IMR-90 (cell line): ENCODE data around the gene NAMPT.

Source experiments
- BHLHE40 ChIP-seq: fragments of 150-350 bp; IDR thresholded peaks from 2 replicates; pipeline ENCODE4 v1.6.1; 2016; ENCODE audit warnings: mild to moderate bottlenecking, low read depth, low read length
- CEBPB ChIP-seq: IDR thresholded peaks from 2 replicates; pipeline ENCODE4 v1.6.1; 2012; ENCODE audit warnings: low read depth, low read length, improper control_type of control experiment
- CHD1 ChIP-seq: IDR thresholded peaks from 2 replicates; pipeline ENCODE4 v1.6.1; 2012; ENCODE audit warnings: low read depth, low read length, improper control_type of control experiment
- CTCF ChIP-seq: conservative IDR thresholded peaks from 2 replicates; pipeline ENCODE4 v1.5.1; 2012; ENCODE audit warnings: mild to moderate bottlenecking, low read depth, low read length, improper control_type of control experiment
- ELK1 ChIP-seq: fragments of 150-350 bp; IDR thresholded peaks from 2 replicates; pipeline ENCODE4 v1.6.1; 2016; ENCODE audit warnings: low read depth, mild to moderate bottlenecking, low read length, moderate library complexity, borderline replicate concordance
- MAFK ChIP-seq: IDR thresholded peaks from 2 replicates; pipeline ENCODE4 v1.6.1; 2012; ENCODE audit warnings: low read depth, low read length, improper control_type of control experiment
- MXI1 ChIP-seq: IDR thresholded peaks from 2 replicates; pipeline ENCODE4 v1.6.1; 2012; ENCODE audit warnings: low read depth, mild to moderate bottlenecking, low read length, moderate library complexity, borderline replicate concordance
- NFE2L2 ChIP-seq: fragments of 150-350 bp; IDR thresholded peaks from 2 replicates; pipeline ENCODE4 v1.6.1; 2016; ENCODE audit warnings: low read depth, mild to moderate bottlenecking, low read length
- POLR2A ChIP-seq: IDR thresholded peaks from 2 replicates; pipeline ENCODE4 v1.6.1; 2012; ENCODE audit warnings: mild to moderate bottlenecking, low read depth, low read length
- RAD21 ChIP-seq: IDR thresholded peaks from 2 replicates; pipeline ENCODE4 v1.6.1; 2012; ENCODE audit warnings: low read length, improper control_type of control experiment
- RCOR1 ChIP-seq: IDR thresholded peaks from 2 replicates; pipeline ENCODE4 v1.6.1; 2012; ENCODE audit warnings: mild to moderate bottlenecking, low read length, improper control_type of control experiment; ENCODE audit not compliant: insufficient replicate concordance
- RFX5 ChIP-seq: IDR thresholded peaks from 2 replicates; pipeline ENCODE4 v1.8.0; 2012; ENCODE audit warnings: low read depth, mild to moderate bottlenecking, low read length, moderate library complexity
- SMC3 ChIP-seq: fragments of 150-350 bp; IDR thresholded peaks from 2 replicates; pipeline ENCODE4 v1.6.1; 2016; ENCODE audit warnings: low read depth, mild to moderate bottlenecking, antibody characterized with exemption, low read length, moderate library complexity
- USF2 ChIP-seq: fragments of 150-350 bp; IDR thresholded peaks from 2 replicates; pipeline ENCODE4 v1.6.1; 2017; ENCODE audit warnings: mild to moderate bottlenecking, antibody characterized with exemption, low read length, low read depth

- TF ChIP-seq CTCF (no peak), BHLHE40 (no peak), CHD1 (no peak), POLR2A (no peak), RCOR1 (no peak), CEBPB (no peak), NFE2L2 (no peak), RAD21 (no peak), USF2 (no peak), ELK1 (no peak), RFX5 (no peak), MAFK (no peak), SMC3 (no peak), MXI1 (no peak)
Measured at GRCh38 chr7:106278695-106279094, 6.1 kb downstream of the NAMPT start.
